Measurements from ENCODE around the gene SSC5D. TPM values are rescaled to one million over a fixed set of nuclear protein-coding genes. Genes with fewer than 3 reads are reported as not detected.

Gene SSC5D
- total RNA-seq, 1 donor: 77.4 TPM

DNA sequence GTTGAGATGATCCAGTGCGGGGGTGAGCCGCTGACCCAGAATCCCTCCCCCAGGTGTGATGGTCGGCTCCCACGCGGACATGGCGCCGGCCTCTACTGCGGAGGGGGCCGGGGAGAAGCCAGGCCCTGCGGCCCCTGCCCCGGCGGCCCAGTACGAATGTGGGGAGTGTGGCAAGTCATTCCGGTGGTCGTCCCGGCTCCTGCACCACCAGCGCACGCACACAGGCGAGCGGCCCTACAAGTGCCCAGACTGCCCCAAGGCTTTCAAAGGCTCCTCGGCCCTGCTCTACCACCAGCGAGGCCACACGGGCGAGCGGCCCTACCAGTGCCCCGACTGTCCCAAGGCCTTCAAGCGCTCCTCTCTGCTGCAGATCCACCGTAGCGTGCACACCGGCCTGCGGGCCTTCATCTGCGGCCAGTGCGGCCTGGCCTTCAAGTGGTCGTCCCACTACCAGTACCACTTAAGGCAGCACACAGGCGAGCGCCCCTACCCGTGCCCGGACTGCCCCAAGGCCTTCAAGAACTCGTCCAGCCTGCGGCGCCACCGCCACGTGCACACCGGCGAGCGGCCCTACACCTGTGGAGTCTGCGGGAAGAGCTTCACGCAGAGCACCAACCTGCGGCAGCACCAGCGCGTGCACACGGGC lies 7.0 kb upstream of the SSC5D start:
- H3K4me1 ChIP-seq (ENCODE audit: insufficient read depth, low read length): peaks cover 20% of the 10 kb centered on the region
- DNase-seq (ENCODE audit: insufficient read length, low spot score, missing footprints): no peak
- H3K9me3 ChIP-seq (ENCODE audit: low read depth, low read length): no peaks in the 10 kb centered on the region
- TF ChIP-seq, protein P1, sequence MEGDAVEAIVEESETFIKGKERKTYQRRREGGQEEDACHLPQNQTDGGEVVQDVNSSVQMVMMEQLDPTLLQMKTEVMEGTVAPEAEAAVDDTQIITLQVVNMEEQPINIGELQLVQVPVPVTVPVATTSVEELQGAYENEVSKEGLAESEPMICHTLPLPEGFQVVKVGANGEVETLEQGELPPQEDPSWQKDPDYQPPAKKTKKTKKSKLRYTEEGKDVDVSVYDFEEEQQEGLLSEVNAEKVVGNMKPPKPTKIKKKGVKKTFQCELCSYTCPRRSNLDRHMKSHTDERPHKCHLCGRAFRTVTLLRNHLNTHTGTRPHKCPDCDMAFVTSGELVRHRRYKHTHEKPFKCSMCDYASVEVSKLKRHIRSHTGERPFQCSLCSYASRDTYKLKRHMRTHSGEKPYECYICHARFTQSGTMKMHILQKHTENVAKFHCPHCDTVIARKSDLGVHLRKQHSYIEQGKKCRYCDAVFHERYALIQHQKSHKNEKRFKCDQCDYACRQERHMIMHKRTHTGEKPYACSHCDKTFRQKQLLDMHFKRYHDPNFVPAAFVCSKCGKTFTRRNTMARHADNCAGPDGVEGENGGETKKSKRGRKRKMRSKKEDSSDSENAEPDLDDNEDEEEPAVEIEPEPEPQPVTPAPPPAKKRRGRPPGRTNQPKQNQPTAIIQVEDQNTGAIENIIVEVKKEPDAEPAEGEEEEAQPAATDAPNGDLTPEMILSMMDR (IDR thresholded peaks at IDR 0.05; ENCODE audit: extremely low read depth, low read depth, low read length): no peak
- H3K4me3 ChIP-seq (ENCODE audit: insufficient read depth, low read length): no peak overlapping the region
- peaks cover 7% of the 10 kb centered on the region for H3K36me3 ChIP-seq (ENCODE audit: insufficient read depth, low read length)
- no peaks in the 10 kb centered on the region for H3K27me3 ChIP-seq (ENCODE audit: insufficient read depth, low read length)
- H3K4me2 ChIP-seq (ENCODE audit: insufficient read depth, low read length): no peak overlapping the region
- peaks cover 47% of the 10 kb centered on the region for H3K79me2 ChIP-seq (ENCODE audit: insufficient read depth, low read length)
- H4K20me1 ChIP-seq (ENCODE audit: insufficient read depth, low read length): no peaks in the 10 kb centered on the region
- no peak overlapping the region for H2AFZ ChIP-seq (ENCODE audit: low read length)
- H3K27ac ChIP-seq (ENCODE audit: low read depth, low read length): no peak overlapping the region

- Histone ChIP-seq H3K79me2 (ENCODE audit: insufficient read depth, low read length) (peaks cover 47% of the 10 kb centered on the region), H3K36me3 (ENCODE audit: insufficient read depth, low read length) (peaks cover 7% of the 10 kb centered on the region), H3K27me3 (ENCODE audit: insufficient read depth, low read length) (no peaks in the 10 kb centered on the region), H3K9me3 (ENCODE audit: low read depth, low read length) (no peaks in the 10 kb centered on the region), H3K4me1 (ENCODE audit: insufficient read depth, low read length) (peaks cover 25% of the 10 kb centered on the region), H3K4me3 (ENCODE audit: insufficient read depth, low read length) (no peak overlapping the region), H4K20me1 (ENCODE audit: insufficient read depth, low read length) (no peaks in the 10 kb centered on the region), H3K4me2 (ENCODE audit: insufficient read depth, low read length) (no peak overlapping the region), H3K27ac (ENCODE audit: low read depth, low read length) (no peak overlapping the region), H2AFZ (ENCODE audit: low read length) (no peak overlapping the region)
- TF ChIP-seq, protein P1 (IDR thresholded peaks at IDR 0.05; ENCODE audit: extremely low read depth, low read depth, low read length): no peak
- no peak for DNase-seq (ENCODE audit: insufficient read length, low spot score, missing footprints)
Observed at GRCh38 chr19:55481794-55482155, 6.5 kb upstream of the SSC5D start.

DNA sequence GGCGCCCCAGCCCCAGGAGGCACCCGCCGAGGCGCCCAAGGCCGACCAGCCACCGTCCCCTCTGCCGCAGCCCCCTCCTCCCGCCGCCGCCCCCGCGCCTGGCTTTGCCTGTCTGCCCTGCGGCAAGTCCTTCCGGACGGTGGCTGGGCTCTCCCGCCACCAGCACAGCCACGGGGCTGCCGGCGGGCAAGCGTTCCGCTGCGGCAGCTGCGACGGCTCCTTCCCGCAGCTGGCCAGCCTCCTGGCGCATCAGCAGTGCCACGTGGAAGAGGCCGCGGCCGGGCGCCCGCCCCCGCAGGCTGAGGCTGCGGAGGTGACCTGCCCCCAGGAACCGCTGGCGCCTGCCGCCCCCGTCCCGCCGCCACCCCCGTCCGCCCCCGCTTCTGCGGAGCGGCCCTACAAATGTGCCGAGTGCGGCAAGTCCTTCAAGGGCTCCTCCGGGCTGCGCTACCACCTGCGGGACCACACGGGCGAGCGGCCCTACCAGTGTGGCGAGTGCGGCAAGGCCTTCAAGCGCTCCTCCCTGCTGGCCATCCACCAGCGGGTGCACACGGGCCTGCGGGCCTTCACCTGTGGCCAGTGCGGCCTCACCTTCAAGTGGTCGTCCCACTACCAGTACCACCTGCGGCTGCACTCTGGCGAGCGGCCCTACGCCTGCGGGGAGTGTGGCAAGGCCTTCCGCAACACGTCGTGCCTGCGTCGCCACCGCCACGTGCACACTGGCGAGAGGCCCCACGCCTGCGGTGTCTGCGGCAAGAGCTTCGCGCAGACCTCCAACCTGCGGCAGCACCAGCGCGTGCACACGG lies 5.9 kb upstream of the SSC5D start:
- Histone ChIP-seq H3K27ac (ENCODE audit: low read depth, low read length) (no peak overlapping the region), H3K4me3 (ENCODE audit: insufficient read depth, low read length) (no peak overlapping the region), H3K36me3 (ENCODE audit: insufficient read depth, low read length) (peaks cover 7% of the 10 kb centered on the region), H3K4me1 (ENCODE audit: insufficient read depth, low read length) (peaks cover 31% of the 10 kb centered on the region), H3K4me2 (ENCODE audit: insufficient read depth, low read length) (no peak overlapping the region), H3K9me3 (ENCODE audit: low read depth, low read length) (no peaks in the 10 kb centered on the region), H4K20me1 (ENCODE audit: insufficient read depth, low read length) (no peaks in the 10 kb centered on the region), H2AFZ (ENCODE audit: low read length) (no peak overlapping the region), H3K79me2 (ENCODE audit: insufficient read depth, low read length) (peaks cover 47% of the 10 kb centered on the region), H3K27me3 (ENCODE audit: insufficient read depth, low read length) (no peaks in the 10 kb centered on the region)
- TF ChIP-seq, protein P1 (IDR thresholded peaks at IDR 0.05; ENCODE audit: extremely low read depth, low read depth, low read length): no peak
- peak; percentile 62 for DNase-seq (ENCODE audit: insufficient read length, low spot score, missing footprints)

DNA sequence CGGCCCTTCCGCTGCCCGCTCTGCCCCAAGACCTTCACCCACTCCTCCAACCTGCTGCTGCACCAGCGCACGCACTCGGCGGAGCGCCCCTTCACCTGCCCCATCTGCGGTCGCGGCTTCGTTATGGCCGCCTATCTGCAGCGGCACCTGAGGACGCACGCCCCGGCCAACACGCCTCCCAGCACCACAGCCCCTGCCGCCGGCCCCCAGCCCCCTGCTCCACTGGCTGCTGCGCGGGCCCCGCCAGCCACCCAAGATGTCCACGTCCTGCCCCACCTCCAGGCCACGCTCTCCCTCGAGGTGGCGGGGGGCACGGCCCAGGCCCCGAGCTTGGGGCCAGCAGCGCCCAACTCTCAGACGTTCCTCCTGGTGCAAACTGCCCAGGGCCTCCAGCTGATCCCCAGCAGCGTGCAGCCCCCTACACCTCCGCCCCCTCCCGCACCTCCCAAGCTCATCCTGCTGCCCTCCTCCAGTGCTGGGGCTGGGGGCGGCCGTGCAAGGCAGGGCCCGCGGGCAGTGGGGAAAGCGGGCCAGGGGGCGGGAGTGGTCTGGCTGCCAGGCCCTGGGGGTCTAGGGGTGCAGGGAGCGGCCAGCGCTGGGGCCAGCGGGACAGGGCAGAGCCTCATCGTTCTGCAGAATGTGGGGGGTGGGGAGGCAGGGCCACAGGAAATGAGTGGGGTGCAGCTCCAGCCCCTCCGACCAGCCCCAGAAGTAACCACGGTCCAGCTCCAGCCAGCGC lies 5.1 kb upstream of the SSC5D start:
- H3K9me3 ChIP-seq (ENCODE audit: low read depth, low read length): no peaks in the 10 kb centered on the region
- H2AFZ ChIP-seq (ENCODE audit: low read length): no peak overlapping the region
- TF ChIP-seq, protein P1 (IDR thresholded peaks at IDR 0.05; ENCODE audit: extremely low read depth, low read depth, low read length): no peak
- H3K79me2 ChIP-seq (ENCODE audit: insufficient read depth, low read length): peaks cover 41% of the 10 kb centered on the region
- H3K4me1 ChIP-seq (ENCODE audit: insufficient read depth, low read length): peaks cover 32% of the 10 kb centered on the region
- H3K27ac ChIP-seq (ENCODE audit: low read depth, low read length): no peak overlapping the region
- no peak overlapping the region for H3K4me3 ChIP-seq (ENCODE audit: insufficient read depth, low read length)
- DNase-seq (ENCODE audit: insufficient read length, low spot score, missing footprints): peak; percentile 60
- peaks cover 7% of the 10 kb centered on the region for H3K36me3 ChIP-seq (ENCODE audit: insufficient read depth, low read length)
- H3K27me3 ChIP-seq (ENCODE audit: insufficient read depth, low read length): no peaks in the 10 kb centered on the region
- H3K4me2 ChIP-seq (ENCODE audit: insufficient read depth, low read length): no peak overlapping the region
- no peaks in the 10 kb centered on the region for H4K20me1 ChIP-seq (ENCODE audit: insufficient read depth, low read length)

All from osteoblast (primary cell).